SU-DHL-6 (cell line): Measurements from ENCODE around the gene APELA.
"Not testable (repeated sequence)": the region's sequence is repeated elsewhere in the genome, so short reads cannot be mapped to it uniquely, and the experiment has no call there.

Experiments used
- EZH2phosphoT487 ChIP-seq: fragments of 200-600 bp; sonication (generic), shearing (Covaris generic); conservative IDR thresholded peaks from 2 replicates; pipeline ENCODE4 v1.6.1; 2018; ENCODE audit warnings: mild to moderate bottlenecking, antibody characterized with exemption, low read length, moderate library complexity, mixed read lengths
- TF ChIP-seq, protein P1 (sequence below): fragments of 200-600 bp; sonication (generic); IDR thresholded peaks from one replicate; pipeline ENCODE4 v1.5.1; 2017; ENCODE audit warnings: antibody characterized with exemption, mild to moderate bottlenecking, low read length, moderate library complexity; ENCODE audit not compliant: insufficient read depth, poor library complexity, severe bottlenecking

- TF ChIP-seq, protein P1, sequence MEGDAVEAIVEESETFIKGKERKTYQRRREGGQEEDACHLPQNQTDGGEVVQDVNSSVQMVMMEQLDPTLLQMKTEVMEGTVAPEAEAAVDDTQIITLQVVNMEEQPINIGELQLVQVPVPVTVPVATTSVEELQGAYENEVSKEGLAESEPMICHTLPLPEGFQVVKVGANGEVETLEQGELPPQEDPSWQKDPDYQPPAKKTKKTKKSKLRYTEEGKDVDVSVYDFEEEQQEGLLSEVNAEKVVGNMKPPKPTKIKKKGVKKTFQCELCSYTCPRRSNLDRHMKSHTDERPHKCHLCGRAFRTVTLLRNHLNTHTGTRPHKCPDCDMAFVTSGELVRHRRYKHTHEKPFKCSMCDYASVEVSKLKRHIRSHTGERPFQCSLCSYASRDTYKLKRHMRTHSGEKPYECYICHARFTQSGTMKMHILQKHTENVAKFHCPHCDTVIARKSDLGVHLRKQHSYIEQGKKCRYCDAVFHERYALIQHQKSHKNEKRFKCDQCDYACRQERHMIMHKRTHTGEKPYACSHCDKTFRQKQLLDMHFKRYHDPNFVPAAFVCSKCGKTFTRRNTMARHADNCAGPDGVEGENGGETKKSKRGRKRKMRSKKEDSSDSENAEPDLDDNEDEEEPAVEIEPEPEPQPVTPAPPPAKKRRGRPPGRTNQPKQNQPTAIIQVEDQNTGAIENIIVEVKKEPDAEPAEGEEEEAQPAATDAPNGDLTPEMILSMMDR: not testable (repeated sequence)
- TF ChIP-seq EZH2phosphoT487: not testable (repeated sequence)
These were observed 50.1 kb downstream of the APELA start for GRCh38 chr4:164927101-164927500.
